ENCODE measurements around the gene NCOR2.

NCOR2 gene

GRCh38 chr12:124559182-124560017 is 8.0 kb downstream of the NCOR2 start:
- DNase-seq (ENCODE audit: low spot score): no peak

DNA sequence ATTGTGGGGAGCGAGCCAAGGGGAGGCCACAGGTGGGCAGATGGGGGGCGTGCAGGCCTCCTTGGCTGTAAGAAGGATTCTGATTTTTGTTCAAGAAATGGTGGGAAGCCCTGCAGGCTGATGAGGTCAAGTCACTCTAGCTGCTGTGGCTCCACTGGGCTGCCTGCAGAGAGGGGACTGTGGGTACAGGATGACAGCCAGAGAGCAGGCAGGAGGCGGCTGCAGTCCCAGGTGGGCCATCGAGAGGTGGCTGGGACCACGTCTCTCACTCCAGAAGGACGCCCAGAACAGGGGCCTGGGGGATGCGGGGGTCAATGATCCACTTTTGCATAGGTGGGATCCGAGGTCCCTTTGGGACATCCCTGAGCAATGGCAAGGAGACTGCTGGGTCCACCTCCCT is 9.1 kb downstream of the NCOR2 start:
- DNase-seq (ENCODE audit: low spot score): no peak

DNA sequence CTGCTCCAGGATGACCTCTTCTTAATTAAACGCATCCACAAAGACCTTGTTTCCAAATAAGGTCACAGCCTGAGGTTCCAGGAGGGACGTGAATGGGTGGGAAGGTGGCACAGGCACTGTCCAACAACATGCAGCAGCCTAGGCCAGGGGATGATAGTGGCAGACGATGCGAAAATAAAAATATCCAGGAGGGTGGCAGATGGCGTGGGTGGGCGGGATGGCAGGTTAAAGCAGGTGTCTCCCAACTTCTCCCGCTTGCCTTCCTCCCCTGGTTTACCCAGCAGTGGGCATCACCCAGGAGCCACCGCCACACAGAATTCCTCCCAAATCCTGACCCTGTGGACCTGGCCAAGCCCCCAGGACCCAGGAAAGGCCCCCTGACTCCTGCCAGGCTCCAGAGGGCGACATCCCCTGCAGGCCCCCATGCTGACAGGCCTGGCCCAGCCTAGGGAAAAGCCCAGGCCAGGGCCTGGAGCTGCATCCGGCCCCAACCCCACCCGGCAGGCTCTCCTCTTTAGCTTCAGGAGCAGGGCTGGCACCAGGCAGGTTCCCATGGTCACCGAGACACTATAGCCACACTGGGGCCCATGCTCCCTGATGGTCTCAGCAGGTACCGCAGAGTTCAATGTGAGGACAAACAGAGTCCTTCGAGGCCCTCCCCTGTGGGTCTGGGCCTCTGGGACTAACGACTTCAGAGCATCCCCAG is 9.7 kb downstream of the NCOR2 start:
- no peak for DNase-seq (ENCODE audit: low spot score)

DNA sequence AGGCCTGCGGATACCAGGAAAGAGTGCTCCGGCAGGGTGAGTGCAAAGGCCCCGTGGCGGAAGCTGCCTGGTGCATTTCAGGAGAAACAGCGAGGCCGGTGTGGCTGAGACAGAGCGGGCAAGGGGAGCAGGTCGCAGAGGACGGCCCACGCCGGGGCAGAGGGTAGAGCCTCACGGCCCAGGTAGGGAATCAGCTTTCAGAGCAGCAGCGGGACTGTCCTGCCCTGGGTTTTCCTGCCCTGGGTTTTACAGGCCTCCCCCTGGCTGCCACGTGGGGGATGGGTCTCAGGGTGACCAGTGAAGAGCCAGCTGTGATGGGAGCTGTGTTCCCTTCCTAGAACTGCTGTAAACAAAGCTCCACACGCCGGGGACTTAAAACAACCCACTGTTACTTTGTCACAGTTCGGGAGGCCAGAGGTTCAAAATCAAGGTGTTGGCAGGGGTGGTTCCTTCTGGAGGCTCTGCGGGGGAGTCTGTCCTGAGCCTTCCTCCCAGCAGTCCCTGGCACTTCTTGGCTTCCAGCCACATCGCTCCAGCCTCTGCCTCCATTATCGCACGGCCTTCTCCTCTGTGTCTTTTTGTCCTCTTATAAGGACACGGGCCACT is 10.4 kb downstream of the NCOR2 start:
- no peak for DNase-seq (ENCODE audit: low spot score)

DNA sequence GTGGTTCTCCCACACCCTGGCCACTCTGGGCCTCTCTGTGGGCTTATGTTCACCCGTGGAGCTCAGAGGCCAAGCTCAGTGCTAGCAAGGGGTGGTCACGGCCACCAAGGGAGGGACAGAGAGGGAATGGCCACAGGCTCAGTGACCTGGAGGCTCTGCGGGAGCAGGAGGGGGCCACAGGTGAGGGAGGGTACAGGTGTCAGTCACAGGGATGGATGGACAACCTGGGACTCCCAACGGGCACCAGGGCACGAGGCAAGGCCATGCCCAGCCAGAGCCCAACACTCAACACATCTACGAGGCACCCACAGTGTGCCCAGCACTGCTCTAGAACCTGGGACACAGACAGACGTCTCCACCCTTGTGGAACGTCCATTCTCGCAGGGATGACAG is 11.3 kb downstream of the NCOR2 start:
- no peak for DNase-seq (ENCODE audit: low spot score)

DNA sequence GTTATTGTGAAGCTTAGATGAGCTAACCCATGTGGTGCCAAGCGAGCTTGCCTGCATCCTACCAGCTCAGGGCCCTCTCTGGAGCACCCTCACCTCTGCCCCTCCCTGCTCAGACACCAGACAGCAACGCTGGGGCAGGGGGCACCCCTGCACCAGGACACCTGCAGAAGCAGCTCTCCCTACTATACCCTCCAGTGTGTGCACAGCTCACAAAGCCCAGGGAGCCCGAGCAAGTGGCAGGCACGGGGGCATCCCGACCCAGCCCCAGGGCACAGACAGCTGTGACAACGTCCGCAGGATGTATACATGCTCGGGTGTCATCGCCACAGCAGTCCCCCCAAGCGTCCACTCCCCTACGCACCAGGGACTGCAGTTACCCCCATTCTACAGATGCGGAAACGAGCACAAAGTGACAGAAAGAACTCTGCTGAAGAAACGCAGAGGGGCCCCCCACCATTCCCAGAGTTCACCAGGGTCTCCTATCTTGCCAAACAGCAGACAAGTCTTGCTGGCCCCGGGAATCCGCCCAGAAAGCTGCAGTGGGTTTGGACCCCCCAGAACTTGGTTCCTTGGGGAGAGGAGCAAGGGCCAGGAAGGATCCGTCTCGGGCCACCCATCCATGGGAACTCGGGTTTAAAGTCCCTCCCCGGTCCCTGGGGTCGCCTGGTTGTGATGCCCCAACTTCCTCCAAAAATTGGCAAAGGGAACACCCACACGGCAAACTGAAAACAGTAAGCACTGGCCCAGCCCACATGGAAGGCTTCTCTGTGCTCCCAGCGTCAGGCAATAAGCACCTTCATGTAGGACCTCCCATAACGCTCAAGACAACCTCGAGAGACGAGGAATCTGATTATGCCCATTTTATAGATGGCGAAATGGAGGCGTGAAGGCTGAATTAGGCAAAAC is 12.0 kb downstream of the NCOR2 start:
- DNase-seq (ENCODE audit: low spot score): no peak

- DNase-seq (ENCODE audit: low spot score): no peak
Observed at GRCh38 chr12:124554429-124555029, 12.9 kb downstream of the NCOR2 start.

DNA sequence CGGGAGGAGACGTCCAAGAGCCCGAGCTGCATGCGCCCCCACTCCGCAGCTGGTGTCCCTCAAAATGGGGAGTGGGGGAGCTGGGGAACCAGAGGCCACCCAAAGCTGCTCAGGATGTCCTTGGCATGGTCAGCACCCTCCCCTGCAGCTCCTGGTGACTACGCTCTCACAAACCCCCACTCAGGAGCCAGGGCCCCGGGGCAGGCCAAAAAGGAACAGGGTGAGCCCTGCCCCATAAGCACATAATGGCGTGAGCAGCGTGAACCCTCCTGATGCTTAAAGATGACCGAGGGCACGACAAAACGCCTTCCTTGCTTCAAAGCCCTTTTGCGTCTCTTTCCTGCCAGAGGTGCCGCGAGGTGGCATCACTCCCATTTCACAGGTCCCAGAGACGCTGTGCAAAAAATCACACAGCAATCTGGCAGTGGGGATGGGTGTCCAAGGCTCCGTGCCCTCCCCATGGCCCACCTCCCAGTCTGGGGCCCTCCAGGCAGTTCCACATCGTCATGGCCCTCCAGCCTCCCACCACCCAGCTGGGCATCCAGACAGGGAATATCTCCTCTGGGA is 13.5 kb downstream of the NCOR2 start:
- no peak for DNase-seq (ENCODE audit: low spot score)

GRCh38 chr12:124551268-124552144 is 15.9 kb downstream of the NCOR2 start:
- no peak for DNase-seq (ENCODE audit: low spot score)

DNA sequence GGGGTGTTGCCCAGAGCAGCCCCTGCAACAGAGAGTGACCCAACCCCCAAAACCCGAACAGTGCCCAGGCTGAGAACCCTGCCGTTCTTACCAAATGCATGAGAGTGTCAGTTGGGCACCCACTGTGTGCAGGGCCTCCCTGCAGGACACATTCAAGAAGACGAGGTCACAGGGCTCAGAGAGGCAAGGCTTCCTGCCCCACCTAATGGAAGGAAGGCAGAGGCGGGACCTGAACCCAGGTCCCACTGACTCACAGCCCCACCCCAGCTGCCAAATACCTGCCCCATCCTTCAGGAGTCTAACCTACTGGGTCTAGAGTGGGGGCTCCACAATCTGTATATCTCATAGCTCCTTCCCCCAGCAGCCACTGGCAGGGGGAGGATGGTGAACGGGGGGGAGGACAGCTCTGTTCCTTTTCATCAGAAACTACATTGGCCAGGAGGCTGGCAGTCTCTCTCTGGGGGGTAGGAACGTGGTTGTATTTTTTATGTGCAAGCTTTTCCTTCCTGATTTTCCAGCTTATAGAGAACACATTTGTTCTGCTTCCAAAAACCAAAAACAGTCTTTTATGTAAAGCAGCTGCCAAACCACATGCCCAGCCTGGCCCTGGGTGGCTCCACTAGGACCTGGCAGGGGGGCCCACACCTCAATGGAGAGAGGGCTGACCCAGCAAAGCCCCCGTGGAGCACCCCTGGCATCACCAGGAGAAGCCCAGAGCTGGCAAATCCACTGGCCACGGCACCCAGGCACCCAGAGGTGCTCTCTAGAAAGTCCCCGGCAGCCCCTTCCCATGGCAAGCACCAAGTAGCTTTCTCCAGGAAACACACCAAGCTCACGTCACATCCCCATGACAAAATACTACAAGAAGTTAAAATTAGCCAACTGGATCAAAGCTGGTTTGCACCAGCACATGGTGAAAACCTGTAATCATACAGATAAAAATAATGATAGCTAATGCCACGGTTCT is 17.0 kb downstream of the NCOR2 start:
- DNase-seq (ENCODE audit: low spot score): no peak

DNA sequence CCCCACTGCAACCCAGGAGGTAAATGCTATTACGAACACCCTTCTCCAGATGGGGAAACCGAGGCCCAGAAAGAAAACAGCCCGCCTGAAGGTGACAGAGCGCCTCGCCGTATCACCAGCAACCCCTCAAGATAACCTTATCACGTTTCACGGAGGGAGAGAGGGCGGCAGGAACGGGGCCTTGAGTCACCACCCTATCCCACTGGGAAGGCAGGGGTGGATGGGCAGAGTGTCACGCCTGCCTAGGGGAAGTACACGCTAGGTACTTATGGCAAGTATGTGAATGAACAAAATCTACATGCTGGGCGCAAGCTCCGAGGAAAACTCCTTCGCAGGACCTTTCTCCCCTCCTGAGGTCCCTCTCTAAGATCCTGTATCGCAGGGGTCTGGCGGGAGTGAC is 17.8 kb downstream of the NCOR2 start:
- no peak for DNase-seq (ENCODE audit: low spot score)

GRCh38 chr12:124548854-124549378 is 18.5 kb downstream of the NCOR2 start:
- DNase-seq (ENCODE audit: low spot score): no peak

DNA sequence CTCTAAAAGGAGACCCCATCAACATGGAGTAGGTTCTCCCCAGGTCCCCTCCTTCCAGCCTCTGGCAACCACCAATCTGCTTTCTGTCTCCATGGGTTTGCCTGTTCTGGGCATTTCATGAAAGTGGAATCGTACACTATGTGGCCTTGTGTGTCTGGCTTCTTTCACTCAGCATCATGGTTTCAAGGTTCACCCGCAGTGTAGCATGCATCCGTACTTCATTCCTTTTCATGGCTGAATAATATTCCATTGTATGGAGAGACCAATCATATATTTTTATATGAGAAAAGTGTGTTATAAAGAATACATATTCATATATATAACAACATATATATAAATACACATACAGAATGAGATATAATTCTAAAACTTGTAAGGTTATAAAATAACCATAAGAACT is 19.8 kb downstream of the NCOR2 start:
- DNase-seq (ENCODE audit: low spot score): no peak

DNA sequence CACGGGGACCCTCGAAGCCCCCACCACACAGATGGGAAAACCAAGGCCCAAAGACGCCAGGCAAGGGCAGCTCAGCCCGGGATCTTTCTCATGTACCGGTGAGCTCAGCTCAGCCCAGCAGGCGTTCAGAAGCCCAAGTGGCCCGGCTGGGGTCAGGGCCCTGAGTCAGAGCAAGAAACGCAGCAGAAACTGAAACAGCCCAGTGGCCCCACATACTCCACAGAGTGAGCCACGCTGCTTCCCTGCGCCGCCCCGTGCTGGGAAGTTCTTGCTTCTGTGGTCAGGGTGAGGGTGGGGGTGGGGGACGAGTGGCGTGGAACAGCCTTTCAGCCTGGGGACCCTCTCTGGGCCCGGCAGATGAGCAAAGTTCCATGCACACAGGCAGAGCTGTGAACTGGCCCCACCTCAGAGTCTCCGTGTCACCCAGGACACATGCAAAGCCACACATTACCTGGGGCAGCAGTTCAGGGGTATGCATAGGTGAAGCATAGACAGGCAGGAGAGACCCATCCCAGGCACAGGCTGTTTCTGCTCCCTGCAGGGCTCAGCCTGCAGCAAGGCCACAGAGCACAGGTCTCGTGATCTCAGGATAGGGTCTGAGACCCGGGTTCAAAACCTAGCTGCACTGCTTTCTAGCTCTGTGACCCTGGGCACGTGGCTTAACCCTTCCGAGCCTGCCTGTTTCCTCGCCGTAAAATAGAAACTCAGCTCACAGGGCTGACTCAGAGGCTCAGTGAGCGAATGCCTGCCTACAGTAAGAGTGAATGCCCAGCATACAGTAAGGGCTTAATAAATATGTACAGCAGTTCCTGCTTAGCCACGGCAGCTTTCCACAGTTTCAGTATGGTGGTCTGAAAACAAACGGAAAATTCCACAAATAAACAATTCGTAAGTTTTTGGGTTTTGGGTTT is 21.6 kb downstream of the NCOR2 start:
- no peak for DNase-seq (ENCODE audit: low spot score)

GRCh38 chr12:124544983-124545382 is 22.4 kb downstream of the NCOR2 start:
- DNase-seq (ENCODE audit: low spot score): no peak

- no peak for DNase-seq (ENCODE audit: low spot score)
Observed at GRCh38 chr12:124544311-124544970, 23.0 kb downstream of the NCOR2 start.
